Natural killer cell (primary cell): ENCODE data around the gene CATSPERZ. TPM values are rescaled to one million over a fixed set of nuclear protein-coding genes. Genes with fewer than 3 reads are reported as not detected.

Experiments
- ATAC-seq, 3 donors: fragments of 150-1000 bp in 2 of 3; fragments of 200-7000 bp in 1 of 3; cut with Tn5 transposase; 1 replicate in 1 of 3; 2 replicates in 2 of 3; pipeline ENCODE4 v1.10.0; 2021; ENCODE audit warnings: mild to moderate bottlenecking in 2 of 3, moderate library complexity in 2 of 3
- DNase-seq, 2 donors: peaks; one replicate each; pipeline versions ENCODE4 v3.0.0 to v3.0.0-alpha.2; 2013 to 2021; ENCODE audit warnings: mixed read lengths in 1 of 2
- H3K27ac ChIP-seq: one replicate; pipeline ENCODE4 v1.5.1; 2013; ENCODE audit warnings: mild to moderate bottlenecking, low read length
- H3K27me3 ChIP-seq: one replicate; pipeline ENCODE4 v1.6.1; 2013; ENCODE audit warnings: low read length; ENCODE audit not compliant: control insufficient read depth, insufficient read depth
- H3K36me3 ChIP-seq: one replicate; pipeline ENCODE4 v1.6.1; 2013; ENCODE audit warnings: low read length; ENCODE audit not compliant: control insufficient read depth, insufficient read depth
- H3K4me1 ChIP-seq: one replicate; pipeline ENCODE4 v1.6.1; 2013; ENCODE audit warnings: low read length; ENCODE audit not compliant: control insufficient read depth, insufficient read depth
- H3K4me3 ChIP-seq: one replicate; pipeline ENCODE4 v1.5.1; 2013; ENCODE audit warnings: low read length
- H3K9me3 ChIP-seq: one replicate; pipeline ENCODE4 v1.6.1; 2013; ENCODE audit warnings: low read length; ENCODE audit not compliant: control insufficient read depth, insufficient read depth
- H3K27ac Mint-ChIP-seq, 2 donors: one replicate each; pipeline ENCODE4 v1.8.0; 2022; ENCODE audit warnings: mild to moderate bottlenecking in 2 of 2, mixed read lengths in 2 of 2, moderate library complexity in 1 of 2
- H3K27me3 Mint-ChIP-seq, 2 donors: one replicate each; pipeline ENCODE4 v1.8.0; 2022; ENCODE audit warnings: low read depth in 2 of 2, mixed read lengths in 2 of 2
- H3K36me3 Mint-ChIP-seq: one replicate; pipeline ENCODE4 v1.8.0; 2022; ENCODE audit warnings: mixed read lengths
- H3K4me1 Mint-ChIP-seq, 2 donors: one replicate each; pipeline ENCODE4 v1.8.0; 2022; ENCODE audit warnings: mixed read lengths in 2 of 2
- H3K4me3 Mint-ChIP-seq: one replicate; pipeline ENCODE4 v1.8.0; 2022; ENCODE audit warnings: mild to moderate bottlenecking, moderate library complexity, mixed read lengths
- H3K9me3 Mint-ChIP-seq, 2 donors: one replicate each; pipeline ENCODE4 v1.8.0; 2022; ENCODE audit warnings: mixed read lengths in 2 of 2
- WGBS: methylation state at CpG from one replicate; pipeline ENCODE4 v1.1.7; 2013; ENCODE audit warnings: missing lambda C conversion rate; ENCODE audit not compliant: insufficient coverage; 5-methylcytosine and 5-hydroxymethylcytosine counted together
- intact Hi-C: fragments of 100-400 bp; cut with micrococcal nuclease; formaldehyde crosslinking; loops from one replicate; pipeline ENCODE4 v1.14.2; 2022
- total RNA-seq, 4 donors: library from RNA; stranded (reverse); fragments of 120-200 nt in 1 of 4; gene quantifications; one replicate each; pipeline versions ENCODE4 v1.2.3 to v1.2.4, GENCODE V29; 2013 to 2022
- TF ChIP-seq, protein P1 (sequence below): fragments of 200-600 bp; IDR thresholded peaks from one replicate; pipeline ENCODE4 v1.8.0; 2022; ENCODE audit warnings: antibody characterized with exemption

The CATSPERZ gene
- total RNA-seq, 3 donors from 2014 or later (not counting 1 experiment from before 2014, with no cell fraction given), result 0.80 to 0.90 TPM; not detected in 1

DNA sequence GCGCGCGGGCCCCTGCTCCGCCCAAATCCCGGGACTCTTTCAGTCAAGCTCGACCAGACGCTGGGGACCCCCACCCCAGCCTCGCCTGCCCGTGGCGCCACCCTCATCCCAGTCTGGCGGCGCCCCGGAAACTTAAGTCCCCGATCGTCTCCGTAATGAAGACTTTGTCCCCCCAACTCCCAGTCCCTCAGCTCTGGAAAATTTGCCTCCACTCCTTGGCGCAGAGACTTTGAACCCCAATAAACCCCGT lies 48.5 kb upstream of the CATSPERZ start:
- 1% methylated on average over 18 of the region's 18 CpGs for WGBS
- Histone ChIP-seq H3K9me3 (no peaks in the 10 kb centered on the region), H3K4me3 (peak overlapping the region; percentile 58), H3K27ac (no peak overlapping the region), H3K27me3 (no peaks in the 10 kb centered on the region), H3K36me3 (peaks cover 5% of the 10 kb centered on the region), H3K4me1 (peaks cover 39% of the 10 kb centered on the region)
- TF ChIP-seq, protein P1, sequence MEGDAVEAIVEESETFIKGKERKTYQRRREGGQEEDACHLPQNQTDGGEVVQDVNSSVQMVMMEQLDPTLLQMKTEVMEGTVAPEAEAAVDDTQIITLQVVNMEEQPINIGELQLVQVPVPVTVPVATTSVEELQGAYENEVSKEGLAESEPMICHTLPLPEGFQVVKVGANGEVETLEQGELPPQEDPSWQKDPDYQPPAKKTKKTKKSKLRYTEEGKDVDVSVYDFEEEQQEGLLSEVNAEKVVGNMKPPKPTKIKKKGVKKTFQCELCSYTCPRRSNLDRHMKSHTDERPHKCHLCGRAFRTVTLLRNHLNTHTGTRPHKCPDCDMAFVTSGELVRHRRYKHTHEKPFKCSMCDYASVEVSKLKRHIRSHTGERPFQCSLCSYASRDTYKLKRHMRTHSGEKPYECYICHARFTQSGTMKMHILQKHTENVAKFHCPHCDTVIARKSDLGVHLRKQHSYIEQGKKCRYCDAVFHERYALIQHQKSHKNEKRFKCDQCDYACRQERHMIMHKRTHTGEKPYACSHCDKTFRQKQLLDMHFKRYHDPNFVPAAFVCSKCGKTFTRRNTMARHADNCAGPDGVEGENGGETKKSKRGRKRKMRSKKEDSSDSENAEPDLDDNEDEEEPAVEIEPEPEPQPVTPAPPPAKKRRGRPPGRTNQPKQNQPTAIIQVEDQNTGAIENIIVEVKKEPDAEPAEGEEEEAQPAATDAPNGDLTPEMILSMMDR, result no peak
- H3K4me1 Mint-ChIP-seq, result peaks cover 14 to 29% of the 10 kb centered on the region in 2 donors
- peak overlapping the region; percentile 86 for H3K4me3 Mint-ChIP-seq
- H3K36me3 Mint-ChIP-seq, result no peaks in the 10 kb centered on the region
- H3K27ac Mint-ChIP-seq, result peak overlapping the region in 1 of 2 donors; percentile 86
- ATAC-seq (no peak), DNase-seq (no peak)
- no peaks in the 10 kb centered on the region for H3K9me3 Mint-ChIP-seq
- no peaks in the 10 kb centered on the region for H3K27me3 Mint-ChIP-seq
- intact Hi-C loops, result loop anchor here (1.0 to 2.0 kb wide), 2 partner anchors 17 to 50 kb away; no protein-coding TSS in a partner anchor

DNA sequence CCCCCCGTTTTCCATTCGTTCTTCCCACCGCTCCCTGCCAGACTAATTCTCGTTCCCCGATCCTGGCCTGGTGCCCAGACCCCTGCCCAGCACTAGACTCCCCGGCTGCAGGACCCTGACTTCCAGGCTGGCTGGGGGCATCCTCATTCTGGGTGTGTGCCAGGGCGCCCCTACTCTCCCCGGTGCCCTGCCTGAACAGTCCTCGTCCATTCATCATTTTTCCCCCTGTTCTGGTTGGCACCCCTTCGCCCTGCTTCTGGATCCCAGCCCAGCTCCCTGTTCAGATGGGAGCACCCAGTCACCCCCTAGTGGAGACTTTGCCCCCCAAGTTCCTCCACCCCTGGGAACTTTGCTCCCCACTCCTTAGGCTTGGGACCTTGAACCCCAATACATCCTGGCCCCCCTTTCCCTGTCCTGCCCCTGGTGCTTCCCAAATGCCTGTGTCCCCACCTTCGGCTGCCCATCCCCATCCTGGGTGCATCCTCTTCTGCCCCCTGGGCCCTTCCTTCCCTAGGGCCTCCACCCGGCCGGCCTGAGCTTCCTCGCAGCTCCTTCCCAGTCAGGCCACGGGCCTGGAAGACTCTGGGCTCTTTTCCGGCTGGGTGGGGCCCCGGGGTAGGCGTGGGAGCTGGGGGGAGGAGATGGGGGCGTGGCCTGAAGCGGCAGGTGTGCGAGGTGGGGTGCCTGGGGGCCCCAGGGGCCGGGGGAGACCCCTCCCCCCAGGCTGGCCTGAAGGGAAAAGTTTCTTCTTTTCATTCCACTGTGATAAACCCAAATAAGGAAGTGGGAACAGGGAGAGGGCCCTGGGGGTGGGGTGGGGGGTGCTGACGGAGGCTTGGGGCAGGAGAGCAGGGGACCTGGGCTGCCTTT lies 47.9 kb upstream of the CATSPERZ start:
- Histone ChIP-seq H3K27ac (no peak overlapping the region), H3K4me3 (peak overlapping the region; percentile 58), H3K9me3 (no peaks in the 10 kb centered on the region), H3K4me1 (peaks cover 34% of the 10 kb centered on the region), H3K27me3 (no peaks in the 10 kb centered on the region), H3K36me3 (peaks cover 6% of the 10 kb centered on the region)
- intact Hi-C loops, result no loop called here
- Mint-ChIP-seq H3K4me3 (peak overlapping the region; percentile 86), H3K36me3 (no peaks in the 10 kb centered on the region), H3K9me3 (no peaks in the 10 kb centered on the region), H3K27me3 (no peaks in the 10 kb centered on the region), H3K4me1 (peaks cover 10 to 23% of the 10 kb centered on the region in 2 donors), H3K27ac (peak overlapping the region in 1 of 2 donors; percentile 86)
- 14% methylated on average over 16 of the region's 23 CpGs for WGBS
- TF ChIP-seq, protein P1, result no peak
- DNase-seq (peak in 1 of 2 donors; percentile 56), ATAC-seq (no peak)

DNA sequence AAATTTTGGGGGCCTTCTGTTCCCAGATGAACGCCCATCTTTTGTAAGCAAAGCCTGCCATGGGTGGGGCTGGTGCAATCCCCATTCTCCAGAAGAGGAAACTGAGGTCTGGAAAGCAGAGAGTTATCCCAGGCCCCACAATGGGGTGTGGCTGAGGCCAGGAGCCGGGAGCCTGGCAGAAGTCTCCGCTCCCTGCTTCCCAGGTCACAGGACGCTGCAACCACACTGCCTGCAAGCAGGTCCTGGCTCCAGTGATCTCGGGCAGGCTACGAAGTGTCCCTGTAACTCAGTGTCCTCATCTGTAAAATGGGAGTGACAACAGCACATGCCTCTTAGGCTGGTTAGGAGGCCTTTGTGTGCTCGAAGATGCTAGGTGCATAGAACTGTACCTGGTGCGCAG lies 47.1 kb upstream of the CATSPERZ start:
- ATAC-seq, result no peak
- H3K9me3 ChIP-seq, result no peaks in the 10 kb centered on the region
- intact Hi-C loops, result no loop called here
- H3K27ac Mint-ChIP-seq, result no peak overlapping the region
- H3K4me1 ChIP-seq, result peaks cover 27% of the 10 kb centered on the region
- H3K4me3 ChIP-seq, result no peak overlapping the region
- no peak for DNase-seq
- TF ChIP-seq, protein P1, result no peak
- no peaks in the 10 kb centered on the region for H3K9me3 Mint-ChIP-seq
- H3K36me3 ChIP-seq, result peaks cover 6% of the 10 kb centered on the region
- no peak overlapping the region for H3K4me3 Mint-ChIP-seq
- no peaks in the 10 kb centered on the region for H3K27me3 Mint-ChIP-seq
- H3K27ac ChIP-seq, result no peak overlapping the region
- peaks cover 2 to 15% of the 10 kb centered on the region in 2 donors for H3K4me1 Mint-ChIP-seq
- no peaks in the 10 kb centered on the region for H3K27me3 ChIP-seq
- no peaks in the 10 kb centered on the region for H3K36me3 Mint-ChIP-seq
- WGBS, result 94% methylated on average over 8 of the region's 8 CpGs
